H1 (cell line): ENCODE measurements around the gene NT5C3B. TPM values are rescaled to one million over a fixed set of nuclear protein-coding genes. Genes with fewer than 3 reads are reported as not detected.

ENCODE experiments used
- BACH1 ChIP-seq: IDR thresholded peaks from 2 replicates; pipeline ENCODE4 v1.6.1; 2012; ENCODE audit warnings: low read length, improper control_type of control experiment
- CBX8 ChIP-seq: fragments of 300-800, 300-1000 bp; sonication (generic); IDR thresholded peaks from 2 replicates; pipeline ENCODE4 v1.7.1; 2016; ENCODE audit warnings: low read depth, low read length, borderline replicate concordance
- CTBP2 ChIP-seq: IDR thresholded peaks from 2 replicates; pipeline ENCODE4 v1.7.0; 2011; ENCODE audit warnings: borderline replicate concordance, mild to moderate bottlenecking, moderate library complexity, mixed read lengths, low read length; ENCODE audit not compliant: insufficient read depth, insufficient read length
- FOSL1 ChIP-seq: IDR thresholded peaks from 2 replicates; pipeline ENCODE4 v1.6.1; 2011; ENCODE audit warnings: mild to moderate bottlenecking, low read depth, low read length, moderate library complexity; ENCODE audit not compliant: insufficient read depth
- NANOG ChIP-seq: IDR thresholded peaks from 2 replicates; pipeline ENCODE4 v1.6.1; 2011; ENCODE audit warnings: low read length, low read depth, mild to moderate bottlenecking, inconsistent platforms; ENCODE audit not compliant: insufficient read depth, poor library complexity, severe bottlenecking
- RAD21 ChIP-seq, 2 experiments: IDR thresholded peaks in 1 of 2; conservative IDR thresholded peaks in 1 of 2; 2 replicates each; pipeline ENCODE4 v1.6.1; 2011; ENCODE audit warnings: low read depth in 2 of 2, low read length in 2 of 2, improper control_type of control experiment in 1 of 2, inconsistent platforms in 1 of 2, mild to moderate bottlenecking in 1 of 2, moderate library complexity in 1 of 2
- SAP30 ChIP-seq: fragments of 300-600 bp; sonication (generic); IDR thresholded peaks from 2 replicates; pipeline ENCODE4 v1.7.1; 2012; ENCODE audit warnings: low read length, moderate library complexity, mild to moderate bottlenecking, inconsistent platforms; ENCODE audit not compliant: insufficient read depth, insufficient replicate concordance
- SP1 ChIP-seq: IDR thresholded peaks from 2 replicates; pipeline ENCODE4 v1.6.1; 2011; ENCODE audit warnings: low read depth, low read length
- SP2 ChIP-seq: IDR thresholded peaks from 2 replicates; pipeline ENCODE4 v1.6.1; 2012; ENCODE audit warnings: mild to moderate bottlenecking, low read length, inconsistent platforms
- TAF1 ChIP-seq: IDR thresholded peaks from 2 replicates; pipeline ENCODE4 v1.6.1; 2011; ENCODE audit warnings: mild to moderate bottlenecking, low read depth, low read length
- TAF7 ChIP-seq: optimal IDR thresholded peaks from 2 replicates; pipeline ENCODE3; 2011; ENCODE audit warnings: low read depth, mild to moderate bottlenecking, inconsistent platforms, low read length, moderate library complexity, borderline replicate concordance
- TCF12 ChIP-seq: IDR thresholded peaks from 2 replicates; pipeline ENCODE4 v1.6.1; 2011; ENCODE audit warnings: low read depth, mild to moderate bottlenecking, low read length
- YY1 ChIP-seq: IDR thresholded peaks from 2 replicates; pipeline ENCODE4 v1.6.1; 2011; ENCODE audit warnings: low read depth, mild to moderate bottlenecking, low read length
- polyA plus RNA-seq, 7 experiments: library from polyadenylated mRNA; depleted of rRNA in 3 of 7; stranded (reverse) in 5 of 7; unstranded in 2 of 7; fragments of >200 nt in 5 of 7; fragments of 200-250 nt in 2 of 7; gene quantifications; 1 replicate in 5 of 7; 2 replicates in 1 of 7; 4 replicates in 1 of 7; pipeline versions ENCODE4 v1.2.1 to v1.2.3, GENCODE V29; 2011 to 2013; ENCODE audit warnings: missing spikeins in 2 of 7, mixed read lengths in 2 of 7
- total RNA-seq: library from RNA; stranded (reverse); fragmentation: NEBNext Ultra II Directional; extraction: Animal tissue kit (Norgen Biotek cat#: 25700); gene quantifications from 2 replicates; pipeline ENCODE4 v1.2.1, GENCODE V29; 2021

The NT5C3B gene
- total and polyA plus RNA-seq, 2 of the 8 experiments (the other 6 are each of a cell fraction or from before 2014, with no cell fraction given), result 68.7 to 94.5 TPM

GRCh38 chr17:41864836-41865595 lies 29.0 kb upstream of the NT5C3B start, which contains the start of gene KLHL11 (continued):
- no peak for TF ChIP-seq SAP30
- no peak for TF ChIP-seq BACH1
- TF ChIP-seq CBX8, result no peak
- no peak for TF ChIP-seq FOSL1
- peak; percentile 94 for TF ChIP-seq TAF1
- peak in 1 of 2 experiments; percentile 0; a peak in 2 of 4 replicates for TF ChIP-seq RAD21 (IDR thresholded peaks at IDR 0.05 in 1 of 2, conservative IDR thresholded peaks at IDR 0.05 in 1 of 2; ENCODE audit: low read depth in 2 of 2, low read length in 2 of 2)
- peak; percentile 97 for TF ChIP-seq YY1
- TF ChIP-seq SP1, result no peak
- no peak for TF ChIP-seq SP2
- no peak for TF ChIP-seq CTBP2
- TF ChIP-seq TAF7, result peak; percentile 87
- no peak for TF ChIP-seq TCF12
- TF ChIP-seq NANOG, result peak; percentile 14
